ENCODE results near the gene STAB1.

STAB1 gene

DNA sequence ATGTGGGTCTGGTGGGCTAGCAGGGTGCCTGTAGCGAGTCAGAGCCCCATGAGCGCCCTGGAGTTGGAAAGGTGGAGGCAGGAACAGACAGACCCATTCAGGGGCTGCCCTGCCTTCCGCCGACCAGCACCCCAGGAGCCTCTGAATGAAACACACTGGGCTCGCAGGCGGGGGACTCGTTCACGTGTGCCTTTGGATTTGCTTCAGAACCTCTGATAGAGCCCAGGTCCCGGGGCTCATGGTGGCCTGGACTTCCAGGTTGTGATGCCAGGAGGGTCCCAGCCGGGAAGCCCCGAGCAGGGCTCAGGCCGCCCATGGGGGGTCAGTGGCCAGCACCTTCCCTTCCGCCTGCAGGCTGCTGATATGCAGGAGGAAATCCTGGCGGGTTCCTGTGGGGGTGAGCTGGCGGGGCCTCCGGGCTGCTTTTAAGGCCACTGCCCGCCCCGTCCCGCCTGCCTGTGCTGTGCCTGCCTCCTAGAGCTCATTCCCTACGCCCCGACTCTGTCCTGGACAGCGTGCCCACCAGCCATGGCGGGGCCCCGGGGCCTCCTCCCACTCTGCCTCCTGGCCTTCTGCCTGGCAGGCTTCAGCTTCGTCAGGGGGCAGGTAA, at the start of gene STAB1:
STAB1 (plus strand) TSS at position 453 of the 610 bp plus-strand sequence; CDS start at position 529, 76 bp downstream.
- Histone ChIP-seq H3K27me3 (ENCODE audit: insufficient read depth, low read length, poor library complexity) (no peaks in the 10 kb centered on the region), H4K20me1 (ENCODE audit: insufficient read depth, low read length) (peaks cover 9% of the 10 kb centered on the region), H3K4me3 (ENCODE audit: low read depth in 1 of 2, low read length in 2 of 2) (no peak within 1 kb of the TSS), H3K27ac (ENCODE audit: low read length) (no peak within 1 kb of the TSS), H3K4me2 (ENCODE audit: insufficient read depth, low read length) (no peak within 1 kb of the TSS), H2AFZ (ENCODE audit: low read depth, low read length) (no peak within 1 kb of the TSS), H3K9me3 (ENCODE audit: insufficient read depth, low read length, severe bottlenecking) (no peaks in the 10 kb centered on the region), H3K79me2 (ENCODE audit: insufficient read depth, low read length) (no peaks in the 10 kb centered on the region), H3K36me3 (ENCODE audit: insufficient read depth, low read length) (peaks cover 36% of the 10 kb centered on the region), H3K9ac (ENCODE audit: low read depth, low read length) (no peak within 1 kb of the TSS), H3K4me1 (ENCODE audit: insufficient read depth, low read length) (no peaks in the 10 kb centered on the region)
- TF ChIP-seq, protein P1, sequence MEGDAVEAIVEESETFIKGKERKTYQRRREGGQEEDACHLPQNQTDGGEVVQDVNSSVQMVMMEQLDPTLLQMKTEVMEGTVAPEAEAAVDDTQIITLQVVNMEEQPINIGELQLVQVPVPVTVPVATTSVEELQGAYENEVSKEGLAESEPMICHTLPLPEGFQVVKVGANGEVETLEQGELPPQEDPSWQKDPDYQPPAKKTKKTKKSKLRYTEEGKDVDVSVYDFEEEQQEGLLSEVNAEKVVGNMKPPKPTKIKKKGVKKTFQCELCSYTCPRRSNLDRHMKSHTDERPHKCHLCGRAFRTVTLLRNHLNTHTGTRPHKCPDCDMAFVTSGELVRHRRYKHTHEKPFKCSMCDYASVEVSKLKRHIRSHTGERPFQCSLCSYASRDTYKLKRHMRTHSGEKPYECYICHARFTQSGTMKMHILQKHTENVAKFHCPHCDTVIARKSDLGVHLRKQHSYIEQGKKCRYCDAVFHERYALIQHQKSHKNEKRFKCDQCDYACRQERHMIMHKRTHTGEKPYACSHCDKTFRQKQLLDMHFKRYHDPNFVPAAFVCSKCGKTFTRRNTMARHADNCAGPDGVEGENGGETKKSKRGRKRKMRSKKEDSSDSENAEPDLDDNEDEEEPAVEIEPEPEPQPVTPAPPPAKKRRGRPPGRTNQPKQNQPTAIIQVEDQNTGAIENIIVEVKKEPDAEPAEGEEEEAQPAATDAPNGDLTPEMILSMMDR (IDR thresholded peaks at IDR 0.05; ENCODE audit: borderline replicate concordance, extremely low read depth, low read length, poor library complexity, severe bottlenecking), result no peak
- no peak for TF ChIP-seq EZH2 (IDR thresholded peaks at IDR 0.05; ENCODE audit: borderline replicate concordance, low read depth, low read length, severe bottlenecking)
- ATAC-seq (ENCODE audit: insufficient read depth, low read depth), result 0 out of 3 replicates have a peak, but pooled peaks have one; percentile 11
- DNase-seq, result no peak

GRCh38 chr3:52446042-52446441, 49.1 kb upstream of the STAB1 start:
- Histone ChIP-seq H3K4me3 (ENCODE audit: low read depth in 1 of 2, low read length in 2 of 2) (no peak overlapping the region), H3K27ac (ENCODE audit: low read length) (no peak overlapping the region), H3K4me1 (ENCODE audit: insufficient read depth, low read length) (0 out of 2 replicates have a peak, but pooled peaks cover 4% of the 10 kb centered on the region), H2AFZ (ENCODE audit: low read depth, low read length) (no peak overlapping the region), H3K36me3 (ENCODE audit: insufficient read depth, low read length) (no peaks in the 10 kb centered on the region), H3K4me2 (ENCODE audit: insufficient read depth, low read length) (no peak overlapping the region), H4K20me1 (ENCODE audit: insufficient read depth, low read length) (no peaks in the 10 kb centered on the region), H3K27me3 (ENCODE audit: insufficient read depth, low read length, poor library complexity) (no peaks in the 10 kb centered on the region), H3K79me2 (ENCODE audit: insufficient read depth, low read length) (no peaks in the 10 kb centered on the region), H3K9ac (ENCODE audit: low read depth, low read length) (no peak overlapping the region), H3K9me3 (ENCODE audit: insufficient read depth, low read length, severe bottlenecking) (no peaks in the 10 kb centered on the region)
- DNase-seq (no peak), ATAC-seq (ENCODE audit: insufficient read depth, low read depth) (no peak)
- no peak for TF ChIP-seq EZH2 (IDR thresholded peaks at IDR 0.05; ENCODE audit: borderline replicate concordance, low read depth, low read length, severe bottlenecking)
- TF ChIP-seq, protein P1 (IDR thresholded peaks at IDR 0.05; ENCODE audit: borderline replicate concordance, extremely low read depth, low read length, poor library complexity, severe bottlenecking), result no peak

- Histone ChIP-seq H3K9ac (ENCODE audit: low read depth, low read length) (no peak overlapping the region), H3K36me3 (ENCODE audit: insufficient read depth, low read length) (no peaks in the 10 kb centered on the region), H4K20me1 (ENCODE audit: insufficient read depth, low read length) (no peaks in the 10 kb centered on the region), H3K9me3 (ENCODE audit: insufficient read depth, low read length, severe bottlenecking) (no peaks in the 10 kb centered on the region), H3K4me3 (ENCODE audit: low read depth in 1 of 2, low read length in 2 of 2) (no peak overlapping the region), H3K27me3 (ENCODE audit: insufficient read depth, low read length, poor library complexity) (no peaks in the 10 kb centered on the region), H3K4me1 (ENCODE audit: insufficient read depth, low read length) (0 out of 2 replicates have a peak, but pooled peaks cover 4% of the 10 kb centered on the region), H3K27ac (ENCODE audit: low read length) (no peak overlapping the region), H3K79me2 (ENCODE audit: insufficient read depth, low read length) (no peaks in the 10 kb centered on the region), H2AFZ (ENCODE audit: low read depth, low read length) (no peak overlapping the region; the same call in 1 of the 2 replicates), H3K4me2 (ENCODE audit: insufficient read depth, low read length) (no peak overlapping the region; the same call in 1 of the 2 replicates)
- peak; percentile 87 for ATAC-seq (ENCODE audit: insufficient read depth, low read depth)
- peak; percentile 80 for DNase-seq
- TF ChIP-seq, protein P1 (IDR thresholded peaks at IDR 0.05; ENCODE audit: borderline replicate concordance, extremely low read depth, low read length, poor library complexity, severe bottlenecking), result peak; percentile 99
- TF ChIP-seq EZH2 (IDR thresholded peaks at IDR 0.05; ENCODE audit: borderline replicate concordance, low read depth, low read length, severe bottlenecking), result no peak
Observed at GRCh38 chr3:52446631-52447511, 48.3 kb upstream of the STAB1 start.
